Activated CD8-positive, alpha-beta memory T cell treated with anti-CD3 and anti-CD28 coated beads, Interleukin-2, amount 10 ng/mL, durations not matched to agents 7 days and 5 days (primary cell): ENCODE results near the gene MRTFA. TPM values are rescaled to one million over a fixed set of nuclear protein-coding genes. Genes with fewer than 3 reads are reported as not detected.
A peak's percentile ranks its signal among the peaks of the same experiment; 100 is the strongest.
"Not testable (repeated sequence)": the region's sequence is repeated elsewhere in the genome, so short reads cannot be mapped to it uniquely, and the experiment has no call there.

Experiments
- ATAC-seq: fragments of 150-1000 bp; cut with Tn5 transposase; one replicate; pipeline ENCODE4 v1.10.0; 2021; ENCODE audit warnings: moderate library complexity
- CTCF ChIA-PET: fragments of 350-600 bp; sonication (Branson Sonifier 250); formaldehyde crosslinking; loops from one replicate; lab custom pipeline; 2021; ENCODE audit warnings: antibody characterized with exemption; lab: Charles Lee
- DNase-seq: peaks from one replicate; pipeline ENCODE4 v3.0.0-alpha.2; 2020
- H3K27ac Mint-ChIP-seq: one replicate; pipeline ENCODE4 v1.8.0; 2021; ENCODE audit warnings: mild to moderate bottlenecking, mixed read lengths
- H3K27me3 Mint-ChIP-seq: one replicate; pipeline ENCODE4 v1.8.0; 2021; ENCODE audit warnings: mixed read lengths
- H3K36me3 Mint-ChIP-seq: one replicate; pipeline ENCODE4 v1.8.0; 2021; ENCODE audit warnings: mild to moderate bottlenecking, mixed read lengths
- H3K4me1 Mint-ChIP-seq: one replicate; pipeline ENCODE4 v1.8.0; 2021; ENCODE audit warnings: mixed read lengths
- H3K4me3 Mint-ChIP-seq: one replicate; pipeline ENCODE4 v1.8.0; 2021; ENCODE audit warnings: mild to moderate bottlenecking, moderate library complexity, mixed read lengths
- H3K9me3 Mint-ChIP-seq: one replicate; pipeline ENCODE4 v1.8.0; 2022; ENCODE audit warnings: low read depth, mixed read lengths
- total RNA-seq, 2 experiments: library from RNA; stranded (reverse); gene quantifications; one replicate each; pipeline ENCODE4 v1.2.3, GENCODE V29; 2021

MRTFA gene
- total RNA-seq, 2 experiments from 2014 or later, result 59.4 to 74.0 TPM

DNA sequence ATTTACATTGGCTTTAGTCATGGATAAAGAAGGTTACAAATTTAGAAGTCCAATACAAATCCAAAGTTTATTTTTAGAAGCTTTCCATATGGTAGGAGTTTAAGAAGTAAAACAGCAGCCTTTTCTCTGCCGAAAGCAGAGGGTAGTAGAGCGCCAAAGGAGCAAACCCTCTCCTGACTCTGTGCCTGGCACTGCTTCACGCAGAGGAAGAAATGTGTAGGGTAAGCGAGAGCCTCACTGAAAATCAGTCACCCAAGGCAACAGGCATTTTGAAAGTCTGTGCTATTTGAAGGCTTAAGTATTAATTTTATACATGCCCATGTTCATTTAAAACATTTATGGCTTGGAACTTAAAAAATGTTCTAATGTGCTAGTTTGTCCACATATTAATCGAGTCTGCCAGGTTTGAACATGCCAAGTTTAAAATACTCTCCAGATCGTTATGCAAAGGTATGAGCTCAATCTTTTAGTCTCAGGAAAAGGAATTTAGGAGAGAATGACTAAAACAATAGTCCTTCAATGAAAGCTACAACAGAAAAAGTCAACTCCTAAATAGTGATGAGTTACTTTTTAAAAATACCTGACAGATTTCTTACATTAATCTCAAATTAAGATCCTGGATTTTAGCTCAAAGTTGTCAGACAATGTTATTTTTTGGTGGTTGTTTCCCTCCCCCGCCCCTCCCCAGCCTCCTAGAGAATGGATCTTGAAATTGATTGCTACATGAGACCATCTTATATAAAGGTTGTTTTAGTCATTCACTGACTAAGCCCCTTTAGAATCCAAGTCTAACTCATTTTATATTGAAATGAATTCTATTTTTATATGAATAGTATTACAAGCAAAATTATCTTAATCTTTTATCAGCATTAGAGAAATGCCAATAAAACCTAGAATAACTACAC lies 38.7 kb downstream of the MRTFA start:
- H3K27me3 Mint-ChIP-seq, result no peaks in the 10 kb centered on the region
- no peaks in the 10 kb centered on the region for H3K9me3 Mint-ChIP-seq
- no peak for ATAC-seq
- peaks cover 23% of the 10 kb centered on the region for H3K4me1 Mint-ChIP-seq
- H3K4me3 Mint-ChIP-seq, result no peak overlapping the region
- DNase-seq, result no peak
- H3K27ac Mint-ChIP-seq, result no peak overlapping the region
- peaks cover 4% of the 10 kb centered on the region for H3K36me3 Mint-ChIP-seq
- CTCF ChIA-PET, result no interaction called here

DNA sequence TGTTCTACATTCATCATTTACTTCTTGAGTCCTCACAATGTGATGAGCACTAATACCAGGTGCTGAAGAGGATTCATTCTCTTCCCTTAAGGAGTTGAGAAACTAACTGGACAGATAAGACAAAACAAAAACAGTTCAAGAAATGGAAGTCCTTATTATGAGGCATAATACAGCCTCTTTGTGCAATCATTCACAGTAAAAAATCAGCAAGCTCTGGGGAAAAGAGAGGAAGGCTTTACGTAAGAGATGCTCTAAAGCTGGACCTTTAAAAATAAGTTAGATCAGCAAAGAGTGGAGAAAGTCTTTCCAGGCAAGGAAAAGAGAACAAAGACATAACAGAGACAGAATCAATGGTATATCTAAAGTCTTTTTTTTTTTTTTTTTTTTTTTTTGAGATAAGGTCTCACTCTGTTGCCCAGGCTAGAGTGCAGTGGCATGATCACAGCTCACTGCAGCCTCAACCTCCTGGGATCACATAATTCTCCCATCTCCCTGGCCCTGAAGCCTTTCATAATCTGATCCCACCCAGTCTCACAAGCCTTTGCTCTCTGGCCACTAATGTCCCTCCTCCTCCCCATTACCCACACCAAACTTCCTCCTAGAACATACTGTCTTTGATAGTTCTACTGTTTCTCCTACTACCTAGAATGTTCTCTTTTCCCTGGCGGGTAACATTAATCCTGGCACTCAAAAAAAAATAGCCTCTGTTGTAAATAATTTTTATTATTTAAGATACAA lies 40.9 kb downstream of the MRTFA start:
- Mint-ChIP-seq H3K4me3 (no peak overlapping the region), H3K9me3 (no peaks in the 10 kb centered on the region), H3K27me3 (no peaks in the 10 kb centered on the region), H3K27ac (no peak overlapping the region), H3K36me3 (no peaks in the 10 kb centered on the region), H3K4me1 (peaks cover 21% of the 10 kb centered on the region)
- CTCF ChIA-PET, result interaction anchor here (0.7 kb wide), 1 partner anchor 350 kb away, joined by 4 read pairs; no protein-coding TSS in a partner anchor
- no peak for ATAC-seq
- DNase-seq, result no peak

DNA sequence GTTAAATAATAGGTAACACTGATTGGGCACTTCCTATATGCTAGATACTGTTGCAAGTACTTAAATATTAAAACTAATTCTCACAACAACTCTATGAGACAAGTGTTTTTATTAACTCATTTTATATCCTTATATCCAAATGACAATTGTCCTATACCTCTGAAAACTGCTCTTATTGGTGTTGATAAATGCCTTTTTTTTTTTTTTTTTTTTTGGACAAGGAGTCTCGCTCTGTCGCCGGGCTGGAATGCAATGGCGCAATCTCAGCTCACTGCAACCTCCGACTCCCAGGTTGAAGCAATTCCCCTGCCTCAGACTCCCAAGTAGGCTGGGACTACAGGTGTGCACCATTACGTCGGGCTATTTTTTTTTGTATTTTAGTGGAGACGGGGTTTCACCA lies 41.6 kb downstream of the MRTFA start:
- no peaks in the 10 kb centered on the region for H3K9me3 Mint-ChIP-seq
- no peak overlapping the region for H3K27ac Mint-ChIP-seq
- peaks cover 2% of the 10 kb centered on the region for H3K36me3 Mint-ChIP-seq
- no peaks in the 10 kb centered on the region for H3K27me3 Mint-ChIP-seq
- CTCF ChIA-PET, result interaction anchor here (0.7 kb wide), 2 partner anchors 320 to 351 kb away, joined by 3 to 4 read pairs; no protein-coding TSS in a partner anchor
- H3K4me3 Mint-ChIP-seq, result no peak overlapping the region
- no peak for DNase-seq
- no peak for ATAC-seq
- peaks cover 21% of the 10 kb centered on the region for H3K4me1 Mint-ChIP-seq

DNA sequence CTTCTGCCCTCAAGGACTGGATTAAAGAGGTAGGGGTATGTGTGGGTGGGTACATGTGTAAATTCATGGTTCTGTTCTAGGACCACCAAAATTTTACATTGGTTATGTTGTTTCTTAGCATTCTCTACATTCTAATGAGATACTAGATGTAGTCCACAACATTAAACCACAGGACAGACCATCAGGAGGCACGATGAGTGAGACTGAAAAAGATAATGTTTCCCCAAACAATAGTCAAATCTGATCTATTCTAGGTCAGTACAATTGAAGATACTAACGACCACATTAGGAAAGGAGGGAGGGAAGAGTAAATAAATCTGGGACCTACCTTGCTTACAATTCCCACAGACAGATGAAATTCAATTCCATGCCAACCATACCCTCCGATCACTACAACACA lies 42.2 kb downstream of the MRTFA start:
- Mint-ChIP-seq H3K4me1 (peaks cover 21% of the 10 kb centered on the region), H3K36me3 (peaks cover 2% of the 10 kb centered on the region), H3K4me3 (no peak overlapping the region), H3K27me3 (no peaks in the 10 kb centered on the region), H3K27ac (no peak overlapping the region), H3K9me3 (no peaks in the 10 kb centered on the region)
- CTCF ChIA-PET, result interaction anchor here (0.7 kb wide), 1 partner anchor 320 kb away, joined by 3 read pairs; no protein-coding TSS in a partner anchor
- ATAC-seq (no peak), DNase-seq (no peak)

DNA sequence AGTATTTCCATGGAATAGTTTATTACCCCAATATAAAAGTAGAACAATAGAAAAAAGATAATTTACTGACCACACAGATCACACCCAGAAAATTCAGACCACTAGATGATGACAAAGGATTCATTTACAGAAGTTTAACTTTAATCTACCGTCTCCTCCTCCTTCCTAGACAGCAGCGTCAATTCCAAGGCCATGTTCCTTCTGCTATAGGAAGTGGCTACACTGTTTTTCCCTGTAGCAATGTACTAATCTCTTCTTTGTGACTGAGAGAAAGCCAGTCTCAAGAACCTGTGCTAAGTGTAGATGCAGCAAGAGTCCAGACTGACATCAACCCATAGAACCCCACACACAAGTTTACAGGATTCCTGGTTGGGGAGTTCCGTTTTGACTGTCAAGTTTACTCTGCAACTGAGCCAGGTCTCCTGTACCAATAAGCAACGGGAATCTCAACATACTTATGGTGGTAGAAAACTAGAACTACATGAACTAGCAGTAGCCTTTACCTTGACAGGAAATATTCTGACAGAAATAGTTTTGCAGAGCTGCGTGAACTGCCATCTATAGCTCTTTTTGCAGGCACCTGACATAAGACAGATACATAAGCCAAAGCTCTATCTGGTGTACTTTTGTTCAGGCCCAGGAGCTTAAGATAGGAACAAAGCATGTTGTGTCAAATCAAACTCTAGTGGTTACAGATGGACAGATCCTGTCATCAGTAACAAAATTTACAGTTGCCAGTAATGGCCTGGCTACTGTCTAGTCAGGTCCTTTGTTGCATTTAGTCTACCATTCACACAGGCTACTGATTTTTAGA lies 42.9 kb downstream of the MRTFA start:
- no peaks in the 10 kb centered on the region for H3K27me3 Mint-ChIP-seq
- H3K4me3 Mint-ChIP-seq, result no peak overlapping the region
- peaks cover 2% of the 10 kb centered on the region for H3K36me3 Mint-ChIP-seq
- ATAC-seq, result no peak
- H3K27ac Mint-ChIP-seq, result no peak overlapping the region
- H3K4me1 Mint-ChIP-seq, result peaks cover 21% of the 10 kb centered on the region
- CTCF ChIA-PET, result no interaction called here
- no peaks in the 10 kb centered on the region for H3K9me3 Mint-ChIP-seq
- no peak for DNase-seq

DNA sequence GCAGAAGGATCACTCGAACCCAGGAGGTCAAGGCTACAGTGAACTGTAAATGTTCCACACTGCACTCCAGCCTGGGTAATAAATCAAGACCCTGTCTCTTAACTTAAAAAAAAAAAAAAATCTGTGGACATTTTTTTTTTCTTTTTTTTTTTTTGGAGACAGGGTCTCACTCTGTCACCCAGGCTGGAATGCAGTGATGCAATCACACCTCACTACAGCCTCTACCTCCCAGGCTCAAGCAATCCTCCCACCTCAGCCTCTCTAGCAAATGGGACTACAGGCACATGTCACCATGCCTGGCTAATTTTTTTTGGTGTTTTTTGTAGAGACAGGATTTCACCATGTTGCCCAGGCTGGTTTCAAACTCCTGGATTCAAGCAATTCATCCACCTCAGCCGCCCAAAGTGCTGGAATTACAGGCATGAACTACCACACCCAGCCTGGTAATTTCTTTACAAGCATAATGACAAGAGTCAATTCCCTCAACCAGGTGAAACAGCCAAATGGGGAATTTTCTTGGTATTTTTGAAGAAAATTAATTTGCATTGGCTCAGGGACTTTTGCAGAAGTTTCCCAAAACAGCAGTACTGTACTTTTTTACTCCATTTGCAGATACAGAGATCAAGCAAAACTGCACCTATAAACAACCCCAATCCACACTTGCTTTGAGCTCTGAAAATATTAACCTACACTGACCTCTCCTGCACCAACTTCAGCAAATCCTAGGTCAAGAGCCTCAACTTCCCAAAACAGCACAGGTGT lies 44.0 kb downstream of the MRTFA start:
- Mint-ChIP-seq H3K27me3 (no peaks in the 10 kb centered on the region), H3K9me3 (no peaks in the 10 kb centered on the region), H3K4me3 (no peak overlapping the region), H3K4me1 (peaks cover 18% of the 10 kb centered on the region), H3K27ac (no peak overlapping the region), H3K36me3 (peaks cover 2% of the 10 kb centered on the region)
- ATAC-seq, result no peak
- CTCF ChIA-PET, result interaction anchor here (0.7 kb wide), 1 partner anchor 51 kb away, joined by 3 read pairs; no protein-coding TSS in a partner anchor
- DNase-seq, result no peak

DNA sequence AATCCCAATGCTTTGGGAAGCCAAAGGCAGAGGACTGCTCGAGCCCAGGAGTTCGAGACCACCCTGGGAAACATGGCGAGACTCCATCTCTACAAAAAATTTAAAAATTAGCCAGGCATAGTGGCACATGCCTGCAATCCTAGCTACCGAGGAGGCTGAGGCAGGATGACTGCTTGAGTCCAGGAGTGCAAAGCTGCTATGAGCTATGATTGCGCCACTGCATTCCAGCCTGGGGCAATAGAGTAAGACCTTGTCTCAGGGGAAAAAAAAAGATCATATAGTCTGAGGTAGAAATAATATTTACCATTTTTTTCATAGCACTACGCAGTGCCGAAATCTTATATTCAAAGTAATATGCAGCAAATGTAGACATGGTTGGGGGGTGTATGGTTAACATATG lies 47.8 kb downstream of the MRTFA start:
- Mint-ChIP-seq H3K27ac (no peak overlapping the region), H3K4me3 (no peak overlapping the region), H3K9me3 (no peaks in the 10 kb centered on the region), H3K36me3 (peaks cover 7% of the 10 kb centered on the region), H3K27me3 (no peaks in the 10 kb centered on the region), H3K4me1 (peaks cover 6% of the 10 kb centered on the region)
- ATAC-seq (no peak), DNase-seq (no peak)
- CTCF ChIA-PET, result no interaction called here

DNA sequence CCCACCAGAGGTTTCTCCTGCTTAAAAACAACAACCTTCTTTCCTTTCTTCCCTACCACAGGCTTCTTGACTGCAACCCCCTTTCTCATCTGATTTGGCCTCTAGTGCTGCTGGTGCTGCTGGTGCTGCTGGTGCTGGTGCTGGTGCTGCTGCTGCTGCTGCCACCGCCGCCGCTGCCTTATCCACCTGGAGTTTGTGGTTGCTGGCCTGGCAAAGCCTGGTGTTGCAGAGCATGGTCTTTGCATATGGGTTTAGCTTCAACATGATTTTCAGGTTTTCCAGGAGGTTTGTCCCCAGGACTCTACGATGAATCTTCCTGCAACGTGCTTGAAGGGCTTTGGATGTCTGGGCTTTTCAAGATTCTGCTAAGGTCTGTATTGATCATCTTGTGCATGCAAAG lies 49.7 kb downstream of the MRTFA start:
- H3K4me3 Mint-ChIP-seq, result no peak overlapping the region
- H3K27me3 Mint-ChIP-seq, result no peaks in the 10 kb centered on the region
- ATAC-seq (no peak), DNase-seq (no peak)
- CTCF ChIA-PET, result no interaction called here
- H3K4me1 Mint-ChIP-seq, result peaks cover 17% of the 10 kb centered on the region
- no peaks in the 10 kb centered on the region for H3K9me3 Mint-ChIP-seq
- peaks cover 10% of the 10 kb centered on the region for H3K36me3 Mint-ChIP-seq
- H3K27ac Mint-ChIP-seq, result no peak overlapping the region

DNA sequence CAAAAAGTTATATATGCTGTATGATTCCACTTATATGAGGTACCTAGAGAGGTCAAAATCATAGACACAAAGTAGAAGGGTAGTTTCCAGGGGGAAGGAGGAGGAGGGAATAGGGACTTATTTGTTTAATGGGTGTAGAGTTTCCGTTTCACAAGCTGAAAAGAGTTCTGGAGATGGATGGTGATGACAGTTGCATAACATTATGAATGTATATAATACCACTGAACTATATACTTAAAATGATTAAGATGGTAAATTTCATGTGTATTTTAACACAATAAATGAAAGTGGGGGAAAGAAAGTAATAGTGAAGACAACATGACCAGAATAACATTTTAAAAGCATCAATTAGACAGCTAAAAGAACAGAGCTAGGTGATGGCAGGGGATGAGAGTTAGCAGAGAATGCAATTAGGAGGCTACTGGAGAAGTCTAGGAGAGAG lies 51.2 kb downstream of the MRTFA start:
- CTCF ChIA-PET, result interaction anchor here (0.9 kb wide), 1 partner anchor 61 kb away, joined by 4 read pairs; no protein-coding TSS in a partner anchor
- no peak for ATAC-seq
- no peaks in the 10 kb centered on the region for H3K27me3 Mint-ChIP-seq
- peaks cover 13% of the 10 kb centered on the region for H3K36me3 Mint-ChIP-seq
- peaks cover 17% of the 10 kb centered on the region for H3K4me1 Mint-ChIP-seq
- no peaks in the 10 kb centered on the region for H3K9me3 Mint-ChIP-seq
- no peak for DNase-seq
- no peak overlapping the region for H3K27ac Mint-ChIP-seq
- no peak overlapping the region for H3K4me3 Mint-ChIP-seq

DNA sequence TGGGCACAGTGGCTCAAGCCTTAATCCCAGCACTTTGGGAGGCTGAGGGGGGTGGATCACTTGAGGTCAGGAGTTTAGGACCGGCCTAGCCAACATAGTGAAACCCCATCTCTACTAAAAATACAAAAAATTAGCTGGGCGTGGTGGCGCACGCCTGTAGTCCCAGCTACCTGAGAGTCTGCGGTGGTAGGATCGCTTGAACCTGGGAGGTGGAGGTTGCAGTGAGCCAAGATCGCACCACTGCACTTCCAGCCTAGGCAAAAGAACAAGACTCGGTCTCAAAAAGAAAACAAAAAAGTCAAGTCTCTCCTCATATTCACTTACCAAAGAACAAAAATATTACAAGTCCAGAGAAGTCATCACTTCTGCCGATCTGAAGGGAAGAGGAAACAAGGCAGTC lies 51.8 kb downstream of the MRTFA start:
- H3K27me3 Mint-ChIP-seq, H3K4me3 Mint-ChIP-seq, H3K27ac Mint-ChIP-seq, CTCF ChIA-PET, H3K9me3 Mint-ChIP-seq, DNase-seq, ATAC-seq: not testable (repeated sequence)
- Mint-ChIP-seq H3K4me1 (peaks cover 17% of the 10 kb centered on the region), H3K36me3 (peaks cover 11% of the 10 kb centered on the region)

DNA sequence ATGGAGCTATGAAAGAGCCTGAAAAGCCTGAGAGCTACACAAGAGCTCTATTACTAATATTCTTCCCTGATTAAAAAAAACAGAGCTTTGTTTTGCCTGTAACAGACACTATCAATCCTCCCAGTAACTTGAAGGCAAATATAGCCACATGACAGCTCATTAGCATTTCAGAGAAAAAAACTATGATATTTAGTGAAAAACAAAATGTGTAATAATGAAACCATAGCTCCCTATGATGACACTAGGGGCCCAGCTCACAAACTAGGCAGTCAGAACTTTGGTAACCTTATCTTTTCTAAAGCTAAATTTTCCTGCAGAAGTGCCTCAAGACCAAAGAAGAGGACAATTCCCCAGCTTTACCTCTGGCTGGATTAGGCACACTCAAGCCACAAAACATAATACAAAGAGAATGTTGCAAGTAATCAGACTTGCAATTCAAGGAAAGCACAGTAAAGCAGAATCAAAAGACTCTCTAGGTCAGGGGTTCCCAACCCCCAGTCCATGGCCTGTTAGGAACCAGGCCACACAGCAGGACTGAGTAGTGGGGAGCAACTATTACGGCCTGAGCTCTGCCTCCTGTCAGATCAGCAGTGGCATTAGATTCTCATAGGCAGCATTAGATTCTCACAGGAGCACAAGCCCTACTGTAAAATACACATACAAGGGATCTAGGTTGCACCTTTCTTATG lies 53.3 kb downstream of the MRTFA start:
- peak overlapping the region; percentile 21 for H3K4me3 Mint-ChIP-seq
- CTCF ChIA-PET, result interaction anchor here (0.8 to 1.9 kb wide), 6 partner anchors 47 to 146 kb away, joined by 3 to 7 read pairs (median 4); no protein-coding TSS in a partner anchor
- peaks cover 24% of the 10 kb centered on the region for H3K4me1 Mint-ChIP-seq
- peaks cover 13% of the 10 kb centered on the region for H3K36me3 Mint-ChIP-seq
- no peaks in the 10 kb centered on the region for H3K27me3 Mint-ChIP-seq
- ATAC-seq (peak; percentile 77), DNase-seq (no peak)
- peak overlapping the region; percentile 73 for H3K27ac Mint-ChIP-seq
- no peaks in the 10 kb centered on the region for H3K9me3 Mint-ChIP-seq

DNA sequence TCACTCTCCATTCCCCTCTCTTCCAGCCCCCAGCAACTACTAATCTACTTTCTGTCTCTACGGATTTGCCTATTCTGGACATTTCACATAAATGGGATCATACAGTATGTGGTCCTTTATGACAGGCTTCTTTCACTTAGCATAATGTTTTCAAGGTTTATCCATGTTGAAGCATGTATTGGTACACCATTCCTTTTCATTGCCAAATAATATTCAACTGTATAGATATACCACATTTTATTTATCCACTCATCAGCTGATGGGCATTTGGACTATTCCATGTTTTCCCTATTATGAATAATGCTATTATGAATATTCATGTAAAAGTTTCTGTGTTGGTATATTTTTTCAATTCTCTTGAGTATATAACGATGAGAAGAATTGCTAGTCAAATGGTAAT lies 54.5 kb downstream of the MRTFA start:
- Mint-ChIP-seq H3K36me3 (peaks cover 15% of the 10 kb centered on the region), H3K27ac (no peak overlapping the region), H3K4me1 (peaks cover 28% of the 10 kb centered on the region), H3K4me3 (no peak overlapping the region), H3K9me3 (no peaks in the 10 kb centered on the region), H3K27me3 (no peaks in the 10 kb centered on the region)
- DNase-seq (no peak), ATAC-seq (no peak)
- CTCF ChIA-PET, result interaction anchor here (0.8 to 1.9 kb wide), 4 partner anchors 49 to 145 kb away, joined by 3 to 7 read pairs (median 4); no protein-coding TSS in a partner anchor
